Urinary bladder (tissue), 4 donors: ENCODE data around the gene MAP4K4. TPM values are rescaled to one million over a fixed set of nuclear protein-coding genes. Genes with fewer than 3 reads are reported as not detected.

ENCODE experiments used
- DNase-seq: peaks from one replicate; pipeline ENCODE4 v3.0.0-alpha.2; 2015; ENCODE audit errors: extremely low spot score
- H3K27ac ChIP-seq: one replicate; pipeline ENCODE4 v1.5.1; 2013; ENCODE audit warnings: low read depth, mild to moderate bottlenecking, moderate library complexity
- H3K36me3 ChIP-seq: one replicate; pipeline ENCODE4 v1.6.1; 2013; ENCODE audit warnings: mild to moderate bottlenecking, moderate library complexity; ENCODE audit not compliant: insufficient read depth
- H3K4me1 ChIP-seq: one replicate; pipeline ENCODE4 v1.6.1; 2013; ENCODE audit warnings: mild to moderate bottlenecking, moderate library complexity; ENCODE audit not compliant: insufficient read depth
- H3K4me3 ChIP-seq: one replicate; pipeline ENCODE4 v1.5.1; 2013; ENCODE audit warnings: low read depth, low read length
- WGBS: extraction: QIAGEN DNeasy Blood & Tissue Kit; methylation state at CpG from one replicate; pipeline ENCODE4 v1.1.7; 2013; 5-methylcytosine and 5-hydroxymethylcytosine counted together
- polyA plus RNA-seq: library from polyadenylated mRNA; stranded (reverse); fragments of 200-250 nt; gene quantifications from one replicate; pipeline ENCODE4 v1.2.3, GENCODE V29; 2013
- total RNA-seq: library from RNA; depleted of rRNA; stranded (reverse); fragments of >200 nt; gene quantifications from one replicate; pipeline ENCODE4 v1.2.3, GENCODE V29; 2014
- donor health status: healthy with polysubstance abuse.
- donor health status: healthy.

The MAP4K4 gene
- total and polyA plus RNA-seq, 2 donors, result 26.5 to 75.7 TPM

GRCh38 chr2:101720732-101721131 is 23.2 kb downstream of the MAP4K4 start:
- Histone ChIP-seq H3K27ac (no peak overlapping the region), H3K4me1 (peaks cover 5% of the 10 kb centered on the region), H3K4me3 (no peak overlapping the region), H3K36me3 (no peaks in the 10 kb centered on the region)
- WGBS, result 94% methylated on average over 1 of the region's 1 CpG
- DNase-seq, result no peak

GRCh38 chr2:101722864-101723263 is 25.4 kb downstream of the MAP4K4 start:
- WGBS, result 84% methylated on average over 4 of the region's 4 CpGs
- H3K4me1 ChIP-seq, result peaks cover 5% of the 10 kb centered on the region
- H3K36me3 ChIP-seq, result no peaks in the 10 kb centered on the region
- H3K27ac ChIP-seq, result no peak overlapping the region
- no peak for DNase-seq
- H3K4me3 ChIP-seq, result no peak overlapping the region

- no peak overlapping the region for H3K27ac ChIP-seq
- H3K36me3 ChIP-seq, result no peaks in the 10 kb centered on the region
- 82% methylated on average over 4 of the region's 4 CpGs for whole genome bisulfite sequencing
- no peak overlapping the region for H3K4me3 ChIP-seq
- H3K4me1 ChIP-seq, result peaks cover 5% of the 10 kb centered on the region
- no peak for DNase-seq
Measured at GRCh38 chr2:101723371-101724124, 26.0 kb downstream of the MAP4K4 start.

GRCh38 chr2:101724125-101724474 is 26.6 kb downstream of the MAP4K4 start:
- Histone ChIP-seq H3K27ac (no peak overlapping the region), H3K4me1 (peaks cover 3% of the 10 kb centered on the region), H3K36me3 (no peaks in the 10 kb centered on the region), H3K4me3 (no peak overlapping the region)
- DNase-seq, result no peak
- 26% methylated on average over 3 of the region's 3 CpGs for WGBS

- Histone ChIP-seq H3K4me1 (peaks cover 3% of the 10 kb centered on the region), H3K4me3 (no peak overlapping the region), H3K36me3 (no peaks in the 10 kb centered on the region), H3K27ac (no peak overlapping the region)
- WGBS, result 88% methylated on average over 3 of the region's 3 CpGs
- no peak for DNase-seq
Measured at GRCh38 chr2:101725038-101725437, 27.5 kb downstream of the MAP4K4 start.

- H3K27ac ChIP-seq, result no peak overlapping the region
- no peak for DNase-seq
- peaks cover 3% of the 10 kb centered on the region for H3K4me1 ChIP-seq
- H3K36me3 ChIP-seq, result no peaks in the 10 kb centered on the region
- WGBS, result 82% methylated on average over 5 of the region's 5 CpGs
- no peak overlapping the region for H3K4me3 ChIP-seq
Measured at GRCh38 chr2:101725515-101726192, 28.1 kb downstream of the MAP4K4 start.

GRCh38 chr2:101728865-101729264 is 31.4 kb downstream of the MAP4K4 start:
- Histone ChIP-seq H3K27ac (no peak overlapping the region), H3K36me3 (no peaks in the 10 kb centered on the region), H3K4me1 (no peaks in the 10 kb centered on the region), H3K4me3 (no peak overlapping the region)
- DNase-seq, result no peak
- 50% methylated on average over 1 of the region's 1 CpG for WGBS

- WGBS, result 82% methylated on average over 10 of the region's 10 CpGs
- no peak for DNase-seq
- no peaks in the 10 kb centered on the region for H3K4me1 ChIP-seq
- H3K4me3 ChIP-seq, result no peak overlapping the region
- H3K36me3 ChIP-seq, result no peaks in the 10 kb centered on the region
- H3K27ac ChIP-seq, result no peak overlapping the region
Measured at GRCh38 chr2:101729521-101730190, 32.1 kb downstream of the MAP4K4 start.

GRCh38 chr2:101731221-101732054 is 33.9 kb downstream of the MAP4K4 start:
- Histone ChIP-seq H3K27ac (no peak overlapping the region), H3K36me3 (no peaks in the 10 kb centered on the region), H3K4me3 (no peak overlapping the region), H3K4me1 (peaks cover 2% of the 10 kb centered on the region)
- 80% methylated on average over 9 of the region's 9 CpGs for WGBS
- no peak for DNase-seq

GRCh38 chr2:101732199-101732598 is 34.7 kb downstream of the MAP4K4 start:
- no peak overlapping the region for H3K27ac ChIP-seq
- H3K4me3 ChIP-seq, result no peak overlapping the region
- no peak for DNase-seq
- H3K36me3 ChIP-seq, result no peaks in the 10 kb centered on the region
- peaks cover 6% of the 10 kb centered on the region for H3K4me1 ChIP-seq
- 64% methylated on average over 4 of the region's 4 CpGs for WGBS

- peaks cover 6% of the 10 kb centered on the region for H3K4me1 ChIP-seq
- no peak overlapping the region for H3K4me3 ChIP-seq
- H3K36me3 ChIP-seq, result no peaks in the 10 kb centered on the region
- 96% methylated on average over 14 of the region's 14 CpGs for WGBS
- DNase-seq, result no peak
- no peak overlapping the region for H3K27ac ChIP-seq
Measured at GRCh38 chr2:101732773-101733256, 35.3 kb downstream of the MAP4K4 start.

- H3K4me3 ChIP-seq, result no peak overlapping the region
- DNase-seq, result no peak
- 77% methylated on average over 4 of the region's 4 CpGs for WGBS
- H3K4me1 ChIP-seq, result peaks cover 6% of the 10 kb centered on the region
- no peak overlapping the region for H3K27ac ChIP-seq
- no peaks in the 10 kb centered on the region for H3K36me3 ChIP-seq
Measured at GRCh38 chr2:101733257-101733993, 35.9 kb downstream of the MAP4K4 start.
